A549 (cell line): Measurements from ENCODE around the gene TAF1D. TPM values are rescaled to one million over a fixed set of nuclear protein-coding genes. Genes with fewer than 3 reads are reported as not detected.

ENCODE experiments used
- ATAC-seq, 2 experiments: fragments of 200-7000 bp in 1 of 2; fragments of >200 bp in 1 of 2; cut with Nextera tagmentation in 1 of 2; cut with Tn5 transposase in 1 of 2; 3 replicates each; pipeline versions ENCODE4 v1.8.0 to v1.9.1; 2018 to 2020; ENCODE audit warnings: mild to moderate bottlenecking in 1 of 2, moderate library complexity in 1 of 2
- CTCF ChIA-PET: fragments of 300-600 bp; sonication (Branson Sonifier 250); formaldehyde crosslinking; extraction: SDS; loops from one replicate; lab custom pipeline; 2021; ENCODE audit warnings: antibody characterized with exemption, inconsistent platforms; lab: Yijun Ruan, JAX
- POLR2A ChIA-PET: fragments of 350-600 bp; formaldehyde crosslinking; extraction: SDS; loops from one replicate; lab custom pipeline; 2021; ENCODE audit warnings: antibody characterized with exemption, inconsistent platforms; lab: Yijun Ruan, JAX
- DNase-seq, 2 experiments: peaks; one replicate each; pipeline versions ENCODE4 v3.0.0 to v3.0.0-alpha.2; 2011 to 2016; ENCODE audit warnings: low read depth in 1 of 2, low spot score in 1 of 2
- FAIRE-seq: peaks from 2 replicates; lab custom pipeline; 2011; peaks lifted over from hg19 to GRCh38; lab: Jason Lieb, UNC
- H3K27ac ChIP-seq, 2 experiments: fragments of >200 bp; sonication (Bioruptor Twin); formaldehyde crosslinking; 3 replicates each; pipeline ENCODE4 v1.5.1; 2016 to 2017
- H3K4me1 ChIP-seq: fragments of >200 bp; sonication (Bioruptor Twin); formaldehyde crosslinking; 3 replicates; pipeline ENCODE4 v1.6.1; 2016
- H3K4me2 ChIP-seq: fragments of >200 bp; sonication (Bioruptor Twin); formaldehyde crosslinking; 3 replicates; pipeline ENCODE4 v1.6.1; 2016
- H3K4me3 ChIP-seq: fragments of >200 bp; sonication (Bioruptor Twin); formaldehyde crosslinking; 3 replicates; pipeline ENCODE4 v1.5.1; 2016
- H3K9me3 ChIP-seq: fragments of >200 bp; sonication (Bioruptor Twin); formaldehyde crosslinking; 3 replicates; pipeline ENCODE4 v1.6.1; 2016
- BHLHE40 ChIP-seq: IDR thresholded peaks from 2 replicates; pipeline ENCODE4 v1.6.1; 2012; ENCODE audit warnings: low read depth, low read length, inconsistent platforms
- CBX2 ChIP-seq: fragments of 200-600 bp; sonication (generic); IDR thresholded peaks from 2 replicates; pipeline ENCODE4 v1.6.1; 2016; ENCODE audit warnings: low read depth, mild to moderate bottlenecking, borderline replicate concordance
- CEBPB ChIP-seq, 2 experiments: fragments of >200 bp in 1 of 2; sonication (Bioruptor Twin) in 1 of 2; formaldehyde crosslinking in 1 of 2; IDR thresholded peaks; 2 replicates each; pipeline ENCODE4 v1.6.1; 2012 to 2016
- CHD2 ChIP-seq: fragments of 150-350 bp; IDR thresholded peaks from 2 replicates; pipeline ENCODE4 v1.6.1; 2014; ENCODE audit warnings: low read length; ENCODE audit not compliant: partially characterized antibody
- EP300 ChIP-seq, 2 experiments: fragments of >200 bp; sonication (Bioruptor Twin); formaldehyde crosslinking; IDR thresholded peaks; 2 replicates in 1 of 2; 3 replicates in 1 of 2; pipeline ENCODE4 v1.6.1; 2016 to 2017
- FOSB ChIP-seq: fragments of 250-450 bp; sonication (Bioruptor Pico); IDR thresholded peaks from 2 replicates; pipeline ENCODE4 v1.5.0; 2020; ENCODE audit warnings: mild to moderate bottlenecking, moderate library complexity
- GATA3 ChIP-seq: IDR thresholded peaks from 2 replicates; pipeline ENCODE4 v1.6.1; 2012; ENCODE audit warnings: borderline replicate concordance
- HEYL ChIP-seq: fragments of 250-450 bp; sonication (Bioruptor Pico); IDR thresholded peaks from 2 replicates; pipeline ENCODE4 v1.8.0; 2021; ENCODE audit warnings: mild to moderate bottlenecking, moderate library complexity
- HOXB5 ChIP-seq: fragments of 250-450 bp; sonication (Bioruptor Pico); IDR thresholded peaks from 2 replicates; pipeline ENCODE4 v1.5.0; 2020; ENCODE audit warnings: mild to moderate bottlenecking, moderate library complexity
- JUN ChIP-seq, 2 experiments: fragments of >200 bp; sonication (Bioruptor Twin); formaldehyde crosslinking; IDR thresholded peaks; 2 replicates in 1 of 2; 3 replicates in 1 of 2; pipeline ENCODE4 v1.6.1; 2016 to 2017
- KDM1A ChIP-seq: fragments of 200-600 bp; sonication (generic); IDR thresholded peaks from 2 replicates; pipeline ENCODE4 v1.6.1; 2016; ENCODE audit warnings: low read depth, mild to moderate bottlenecking
- MAFK ChIP-seq: fragments of 450-650 bp; IDR thresholded peaks from 2 replicates; pipeline ENCODE4 v1.6.1; 2014; ENCODE audit not compliant: partially characterized antibody
- MAZ ChIP-seq: fragments of 150-350 bp; IDR thresholded peaks from 2 replicates; pipeline ENCODE4 v1.6.1; 2014; ENCODE audit warnings: antibody characterized with exemption, low read depth, low read length, borderline replicate concordance
- MYC ChIP-seq: IDR thresholded peaks from 2 replicates; pipeline ENCODE4 v1.6.1; 2012; ENCODE audit warnings: mild to moderate bottlenecking, inconsistent platforms, low read length, improper control_type of control experiment, borderline replicate concordance
- NPAS2 ChIP-seq: fragments of 250-450 bp; sonication (Bioruptor Pico); IDR thresholded peaks from 2 replicates; pipeline ENCODE4 v1.8.0; 2022; ENCODE audit warnings: mild to moderate bottlenecking, moderate library complexity, borderline replicate concordance
- NR3C1 ChIP-seq: fragments of >200 bp; sonication (Bioruptor Twin); formaldehyde crosslinking; IDR thresholded peaks from 3 replicates; pipeline ENCODE4 v1.6.1; 2017
- RAD21 ChIP-seq, 2 experiments: fragments of >200 bp in 1 of 2; sonication (Bioruptor Twin) in 1 of 2; formaldehyde crosslinking in 1 of 2; IDR thresholded peaks in 1 of 2; conservative IDR thresholded peaks in 1 of 2; 2 replicates in 1 of 2; 3 replicates in 1 of 2; pipeline ENCODE4 v1.6.1; 2012 to 2018; ENCODE audit warnings: inconsistent platforms in 1 of 2
- RFX5 ChIP-seq: fragments of 450-650 bp; IDR thresholded peaks from 2 replicates; pipeline ENCODE4 v1.7.1; 2014; ENCODE audit warnings: antibody characterized with exemption, mild to moderate bottlenecking, moderate library complexity
- TP53 ChIP-seq: fragments of 250-450 bp; sonication (Bioruptor Pico); IDR thresholded peaks from 2 replicates; pipeline ENCODE4 v1.5.0; 2021; ENCODE audit warnings: mild to moderate bottlenecking, moderate library complexity
- ZFP36 ChIP-seq: fragments of 450-650 bp; IDR thresholded peaks from 2 replicates; pipeline ENCODE4 v1.6.1; 2014; ENCODE audit warnings: borderline replicate concordance; ENCODE audit not compliant: partially characterized antibody
- WGBS: methylation state at CpG from one replicate; pipeline ENCODE4 v1.1.6; 2017; ENCODE audit errors: missing lambda C conversion rate; 5-methylcytosine and 5-hydroxymethylcytosine counted together
- polyA plus RNA-seq, 4 experiments: library from polyadenylated mRNA; depleted of rRNA in 3 of 4; stranded (reverse); fragments of >200 nt; fragmentation: RNase III in 1 of 4; extraction: RNeasy Plus Mini Kit Qiagen cat#74134 plus additional on column Dnase treatment in 1 of 4; gene quantifications; 2 replicates in 3 of 4; 3 replicates in 1 of 4; pipeline ENCODE4 v1.2.3, GENCODE V29; 2011 to 2017
- TF ChIP-seq, protein P1 (sequence below): fragments of >200 bp; sonication (Bioruptor Twin); formaldehyde crosslinking; IDR thresholded peaks from 3 replicates; pipeline ENCODE4 v1.6.1; 2016
- TF ChIP-seq, protein P2 (sequence below): fragments of 250-450 bp; sonication (Bioruptor Pico); IDR thresholded peaks from 2 replicates; pipeline ENCODE4 v1.5.0; 2021; ENCODE audit warnings: mild to moderate bottlenecking, moderate library complexity, borderline replicate concordance
- TF ChIP-seq, protein P3 (sequence below): fragments of >200 bp; sonication (Bioruptor Twin); formaldehyde crosslinking; IDR thresholded peaks from 3 replicates; pipeline ENCODE4 v1.5.1; 2016
- TF ChIP-seq, protein P4 (sequence below): fragments of 150-350 bp; IDR thresholded peaks from 2 replicates; pipeline ENCODE4 v1.6.1; 2014; ENCODE audit warnings: low read depth, mild to moderate bottlenecking, low read length

TAF1D gene
- polyA plus RNA-seq, 2 of the 4 experiments (the other 2 are of a cell fraction) = 116 to 218 TPM

DNA sequence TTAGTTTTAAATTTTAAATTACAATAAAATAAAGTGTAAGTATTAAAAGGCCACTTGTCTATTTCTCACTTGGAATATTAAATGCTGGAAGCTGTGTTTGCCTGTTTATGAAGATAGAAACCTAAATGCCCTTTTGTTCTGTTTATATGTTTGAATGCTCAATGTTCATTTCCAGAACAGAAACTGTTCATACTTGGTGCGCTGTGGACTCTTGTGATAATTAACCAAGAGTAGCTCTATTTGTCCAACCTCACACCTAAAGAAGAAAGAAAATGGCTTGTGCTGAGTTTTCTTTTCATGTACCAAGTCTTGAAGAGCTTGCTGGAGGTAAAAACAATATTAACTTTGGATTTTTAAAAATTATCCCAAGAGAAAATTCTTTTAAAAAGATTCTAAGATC, 5.8 kb upstream of the TAF1D start:
- POLR2A ChIA-PET = no interaction called here
- TF ChIP-seq RAD21 (conservative IDR thresholded peaks at IDR 0.05 in 1 of 2, IDR thresholded peaks at IDR 0.05 in 1 of 2) = no peak
- no peak for TF ChIP-seq KDM1A
- no peak for TF ChIP-seq NR3C1
- TF ChIP-seq, protein P1, sequence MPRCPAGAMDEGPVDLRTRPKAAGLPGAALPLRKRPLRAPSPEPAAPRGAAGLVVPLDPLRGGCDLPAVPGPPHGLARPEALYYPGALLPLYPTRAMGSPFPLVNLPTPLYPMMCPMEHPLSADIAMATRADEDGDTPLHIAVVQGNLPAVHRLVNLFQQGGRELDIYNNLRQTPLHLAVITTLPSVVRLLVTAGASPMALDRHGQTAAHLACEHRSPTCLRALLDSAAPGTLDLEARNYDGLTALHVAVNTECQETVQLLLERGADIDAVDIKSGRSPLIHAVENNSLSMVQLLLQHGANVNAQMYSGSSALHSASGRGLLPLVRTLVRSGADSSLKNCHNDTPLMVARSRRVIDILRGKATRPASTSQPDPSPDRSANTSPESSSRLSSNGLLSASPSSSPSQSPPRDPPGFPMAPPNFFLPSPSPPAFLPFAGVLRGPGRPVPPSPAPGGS = no peak
- no peak for TF ChIP-seq ZFP36
- TF ChIP-seq CBX2 = no peak
- TF ChIP-seq CEBPB (IDR thresholded peaks at IDR 0.05) = no peak
- no peak for TF ChIP-seq FOSB (CRISPR knock-in tag)
- no peak for TF ChIP-seq HOXB5 (CRISPR knock-in tag)
- TF ChIP-seq JUN (IDR thresholded peaks at IDR 0.05) = no peak
- TF ChIP-seq CHD2 = no peak
- TF ChIP-seq NPAS2 (CRISPR knock-in tag) = no peak
- TF ChIP-seq HEYL (CRISPR knock-in tag) = no peak
- no peak for TF ChIP-seq EP300 (IDR thresholded peaks at IDR 0.05)
- Histone ChIP-seq H3K4me1 (peaks cover 39% of the 10 kb centered on the region), H3K9me3 (no peaks in the 10 kb centered on the region), H3K4me2 (peak overlapping the region; percentile 20; the same call in 1 of the 3 replicates), H3K4me3 (no peak overlapping the region), H3K27ac (no peak overlapping the region)
- DNase-seq (no peak), FAIRE-seq (no peak), ATAC-seq (no peak)
- CTCF ChIA-PET = no interaction called here
- 16% methylated on average over 1 of the region's 1 CpG for WGBS

DNA sequence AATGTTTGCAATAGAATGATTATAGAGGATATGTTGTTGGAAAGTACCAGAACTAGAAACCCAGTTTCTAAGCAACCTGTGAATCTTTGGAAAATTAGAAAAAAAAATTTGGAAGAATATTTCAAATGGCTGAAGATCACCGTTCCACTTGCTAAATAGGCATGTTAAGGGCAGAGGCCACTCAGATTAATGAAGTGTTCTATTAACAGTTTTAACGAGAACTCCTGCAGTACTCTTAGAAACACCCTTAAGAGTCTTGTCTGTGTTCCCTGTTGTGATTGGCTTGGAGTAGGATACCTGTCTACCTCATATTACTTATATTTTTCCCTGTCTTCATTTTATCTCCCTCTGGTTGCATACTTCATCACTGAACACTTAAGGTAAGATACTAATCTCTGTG, 4.8 kb upstream of the TAF1D start:
- ChIA-PET CTCF (interaction anchor here (0.7 kb wide), 1 partner anchor 160 kb away, joined by 3 read pairs; no protein-coding TSS in a partner anchor), POLR2A (no interaction called here)
- H3K4me3 ChIP-seq = no peak overlapping the region
- FAIRE-seq (no peak), DNase-seq (no peak), ATAC-seq (no peak)
- WGBS = 46% methylated on average over 2 of the region's 2 CpGs
- no peaks in the 10 kb centered on the region for H3K9me3 ChIP-seq
- H3K27ac ChIP-seq = peak overlapping the region in 1 of 2 experiments; percentile 98; a peak in 2 of 6 replicates
- H3K4me2 ChIP-seq = peak overlapping the region; percentile 96
- TF ChIP-seq, protein P2, sequence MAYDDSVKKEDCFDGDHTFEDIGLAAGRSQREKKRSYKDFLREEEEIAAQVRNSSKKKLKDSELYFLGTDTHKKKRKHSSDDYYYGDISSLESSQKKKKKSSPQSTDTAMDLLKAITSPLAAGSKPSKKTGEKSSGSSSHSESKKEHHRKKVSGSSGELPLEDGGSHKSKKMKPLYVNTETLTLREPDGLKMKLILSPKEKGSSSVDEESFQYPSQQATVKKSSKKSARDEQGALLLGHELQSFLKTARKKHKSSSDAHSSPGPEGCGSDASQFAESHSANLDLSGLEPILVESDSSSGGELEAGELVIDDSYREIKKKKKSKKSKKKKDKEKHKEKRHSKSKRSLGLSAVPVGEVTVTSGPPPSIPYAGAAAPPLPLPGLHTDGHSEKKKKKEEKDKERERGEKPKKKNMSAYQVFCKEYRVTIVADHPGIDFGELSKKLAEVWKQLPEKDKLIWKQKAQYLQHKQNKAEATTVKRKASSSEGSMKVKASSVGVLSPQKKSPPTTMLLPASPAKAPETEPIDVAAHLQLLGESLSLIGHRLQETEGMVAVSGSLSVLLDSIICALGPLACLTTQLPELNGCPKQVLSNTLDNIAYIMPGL (CRISPR knock-in tag) = no peak
- TF ChIP-seq BHLHE40 = no peak
- no peak for TF ChIP-seq MAFK
- TF ChIP-seq, protein P3, sequence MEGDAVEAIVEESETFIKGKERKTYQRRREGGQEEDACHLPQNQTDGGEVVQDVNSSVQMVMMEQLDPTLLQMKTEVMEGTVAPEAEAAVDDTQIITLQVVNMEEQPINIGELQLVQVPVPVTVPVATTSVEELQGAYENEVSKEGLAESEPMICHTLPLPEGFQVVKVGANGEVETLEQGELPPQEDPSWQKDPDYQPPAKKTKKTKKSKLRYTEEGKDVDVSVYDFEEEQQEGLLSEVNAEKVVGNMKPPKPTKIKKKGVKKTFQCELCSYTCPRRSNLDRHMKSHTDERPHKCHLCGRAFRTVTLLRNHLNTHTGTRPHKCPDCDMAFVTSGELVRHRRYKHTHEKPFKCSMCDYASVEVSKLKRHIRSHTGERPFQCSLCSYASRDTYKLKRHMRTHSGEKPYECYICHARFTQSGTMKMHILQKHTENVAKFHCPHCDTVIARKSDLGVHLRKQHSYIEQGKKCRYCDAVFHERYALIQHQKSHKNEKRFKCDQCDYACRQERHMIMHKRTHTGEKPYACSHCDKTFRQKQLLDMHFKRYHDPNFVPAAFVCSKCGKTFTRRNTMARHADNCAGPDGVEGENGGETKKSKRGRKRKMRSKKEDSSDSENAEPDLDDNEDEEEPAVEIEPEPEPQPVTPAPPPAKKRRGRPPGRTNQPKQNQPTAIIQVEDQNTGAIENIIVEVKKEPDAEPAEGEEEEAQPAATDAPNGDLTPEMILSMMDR = no peak
- TF ChIP-seq ZFP36 = no peak
- TF ChIP-seq HOXB5 (CRISPR knock-in tag) = no peak
- no peak for TF ChIP-seq TP53
- TF ChIP-seq NR3C1 = no peak
- no peak for TF ChIP-seq NPAS2 (CRISPR knock-in tag)
- TF ChIP-seq KDM1A = no peak
- TF ChIP-seq MAZ = no peak
- no peak for TF ChIP-seq RFX5
- no peak for TF ChIP-seq GATA3
- TF ChIP-seq, protein P4, sequence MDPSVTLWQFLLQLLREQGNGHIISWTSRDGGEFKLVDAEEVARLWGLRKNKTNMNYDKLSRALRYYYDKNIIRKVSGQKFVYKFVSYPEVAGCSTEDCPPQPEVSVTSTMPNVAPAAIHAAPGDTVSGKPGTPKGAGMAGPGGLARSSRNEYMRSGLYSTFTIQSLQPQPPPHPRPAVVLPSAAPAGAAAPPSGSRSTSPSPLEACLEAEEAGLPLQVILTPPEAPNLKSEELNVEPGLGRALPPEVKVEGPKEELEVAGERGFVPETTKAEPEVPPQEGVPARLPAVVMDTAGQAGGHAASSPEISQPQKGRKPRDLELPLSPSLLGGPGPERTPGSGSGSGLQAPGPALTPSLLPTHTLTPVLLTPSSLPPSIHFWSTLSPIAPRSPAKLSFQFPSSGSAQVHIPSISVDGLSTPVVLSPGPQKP = no peak
- TF ChIP-seq MYC = no peak
- H3K4me1 ChIP-seq = peaks cover 39% of the 10 kb centered on the region
